Ovary (tissue), 9 donors: ENCODE data around the gene MRTFA. TPM values are rescaled to one million over a fixed set of nuclear protein-coding genes. Genes with fewer than 3 reads are reported as not detected.

Experiments
- polyA plus RNA-seq, 2 donors: library from polyadenylated mRNA; stranded (reverse); fragments of 200-250 nt in 1 of 2; fragments of 350-450 nt in 1 of 2; fragmentation: Illumina TruSeq in 1 of 2; extraction: RNeasy Lipid Tissue Mini Kit (QIAGEN cat#74804) in 1 of 2; gene quantifications; one replicate each; pipeline ENCODE4 v1.2.3, GENCODE V29; 2013 to 2014
- total RNA-seq, 7 donors: library from RNA; depleted of rRNA in 2 of 7; stranded (reverse); fragments of >200 nt in 2 of 7; fragmentation: NEBNext Ultra II Directional in 3 of 7; extraction: Animal tissue kit (Norgen Biotek cat#: 25700) in 3 of 7; gene quantifications; one replicate each; pipeline versions ENCODE4 v1.1.0 to v1.2.4, GENCODE V29; 2016 to 2023
- donor health status: DM: no; HTN: no; CAD: no; lungs with moderate emphysema.
- donor health status: DM: no; HTN: no; CAD: no.
- donor health status: Bipolar disorder and iron deficiency.
- donor health status: DM: yes; HTN: yes; CAD: no.
- donor health status: DM: no; HTN: no; CAD: no.
- donor health status: DM: yes; HTN: yes; CAD: no.

MRTFA gene
- total and polyA plus RNA-seq, 9 donors = 15.4 to 59.7 (median 54.9) TPM

Other genes with a start within 250 kb of the MRTFA start
- 1 to 10 TPM; 1.4 to 5.3 (median 2.3) TPM for gene MCHR1, start 42.8 kb upstream of the MRTFA start, total RNA-seq
- 10 to 100 TPM in 1 of 2 donors, 1 to 10 TPM in 1; 5.3 to 18.1 TPM for gene MCHR1, start 42.8 kb upstream of the MRTFA start, polyA plus RNA-seq
- gene SLC25A17, start 182.6 kb upstream of the MRTFA start, total RNA-seq = 10 to 100 TPM; 23.4 to 44.1 (median 31.6) TPM
- gene SLC25A17, start 182.6 kb upstream of the MRTFA start, polyA plus RNA-seq = 10 to 100 TPM; 51.8 to 61.4 TPM
- 100 to 1,000 TPM; 243 to 935 (median 602) TPM for gene ST13, start 219.9 kb upstream of the MRTFA start, total RNA-seq
- 1,000 to 10,000 TPM in 1 of 2 donors, 100 to 1,000 TPM in 1; 650 to 1,503 TPM for gene ST13, start 219.9 kb upstream of the MRTFA start, polyA plus RNA-seq
- gene XPNPEP3, start 220.4 kb upstream of the MRTFA start, total RNA-seq = 10 to 100 TPM; 12.4 to 28.8 (median 21.3) TPM
- gene XPNPEP3, start 220.4 kb upstream of the MRTFA start, polyA plus RNA-seq = 10 to 100 TPM in 1 of 2 donors, 1 to 10 TPM in 1; 7.4 to 12.9 TPM
- not detected for gene DNAJB7, start 225.4 kb upstream of the MRTFA start, total RNA-seq
- not detected for gene DNAJB7, start 225.4 kb upstream of the MRTFA start, polyA plus RNA-seq